Measurements from ENCODE around the gene HIGD1C.
"Not testable (repeated sequence)": the region's sequence is repeated elsewhere in the genome, so short reads cannot be mapped to it uniquely, and the experiment has no call there.

HIGD1C gene

GRCh38 chr12:50933459-50934124, 18.8 kb upstream of the HIGD1C start:
- no peak for DNase-seq (ENCODE audit: low read depth)

- DNase-seq (ENCODE audit: low read depth), result no peak
These were observed 17.9 kb upstream of the HIGD1C start for GRCh38 chr12:50934371-50934851.

- DNase-seq (ENCODE audit: low read depth), result no peak
These were observed 17.1 kb upstream of the HIGD1C start for GRCh38 chr12:50934981-50935807.

GRCh38 chr12:50936821-50937530, 15.4 kb upstream of the HIGD1C start:
- no peak for DNase-seq (ENCODE audit: low read depth)

GRCh38 chr12:50937653-50938052, 14.7 kb upstream of the HIGD1C start:
- DNase-seq (ENCODE audit: low read depth), result no peak

GRCh38 chr12:50947933-50948626, 4.3 kb upstream of the HIGD1C start:
- DNase-seq (ENCODE audit: low read depth), result no peak

- no peak for DNase-seq (ENCODE audit: low read depth)
These were observed 3.5 kb upstream of the HIGD1C start for GRCh38 chr12:50948798-50949197.

GRCh38 chr12:50949801-50950302, 2.5 kb upstream of the HIGD1C start:
- no peak for DNase-seq (ENCODE audit: low read depth)

- no peak for DNase-seq (ENCODE audit: low read depth)
These were observed 1.2 kb upstream of the HIGD1C start for GRCh38 chr12:50951112-50951511.

GRCh38 chr12:50953047-50953446, 703 bp downstream of the HIGD1C start:
- DNase-seq (ENCODE audit: low read depth), result no peak

- DNase-seq (ENCODE audit: low read depth), result not testable (repeated sequence)
These were observed 2.4 kb downstream of the HIGD1C start for GRCh38 chr12:50954789-50955188.

- DNase-seq (ENCODE audit: low read depth), result no peak
These were observed 2.9 kb downstream of the HIGD1C start for GRCh38 chr12:50955288-50955687.

- DNase-seq (ENCODE audit: low read depth), result no peak
These were observed 3.4 kb downstream of the HIGD1C start for GRCh38 chr12:50955697-50956096.

- DNase-seq (ENCODE audit: low read depth), result no peak
These were observed 7.8 kb downstream of the HIGD1C start for GRCh38 chr12:50960130-50960529.

- no peak for DNase-seq (ENCODE audit: low read depth)
These were observed 9.4 kb downstream of the HIGD1C start for GRCh38 chr12:50961708-50962107.

GRCh38 chr12:50964432-50964831, 12.1 kb downstream of the HIGD1C start:
- no peak for DNase-seq (ENCODE audit: low read depth)

- peak; percentile 22 for DNase-seq (ENCODE audit: low read depth)
These were observed 19.6 kb downstream of the HIGD1C start for GRCh38 chr12:50971946-50972345.

GRCh38 chr12:50979369-50980052, 27.2 kb downstream of the HIGD1C start:
- DNase-seq (ENCODE audit: low read depth), result no peak

- DNase-seq (ENCODE audit: low read depth), result no peak
These were observed 28.2 kb downstream of the HIGD1C start for GRCh38 chr12:50980545-50980944.

GRCh38 chr12:50981319-50982239, 29.2 kb downstream of the HIGD1C start:
- DNase-seq (ENCODE audit: low read depth), result no peak
